SH-SY5Y (cell line): ENCODE measurements around the gene RNF121.

Experiments used
- GATA2 ChIP-seq: IDR thresholded peaks from 2 replicates; pipeline ENCODE4 v1.6.1; 2011; ENCODE audit warnings: mild to moderate bottlenecking, low read depth, low read length
- GATA3 ChIP-seq: IDR thresholded peaks from 2 replicates; pipeline ENCODE4 v1.6.1; 2011; ENCODE audit warnings: low read depth, mild to moderate bottlenecking, low read length, moderate library complexity

DNA sequence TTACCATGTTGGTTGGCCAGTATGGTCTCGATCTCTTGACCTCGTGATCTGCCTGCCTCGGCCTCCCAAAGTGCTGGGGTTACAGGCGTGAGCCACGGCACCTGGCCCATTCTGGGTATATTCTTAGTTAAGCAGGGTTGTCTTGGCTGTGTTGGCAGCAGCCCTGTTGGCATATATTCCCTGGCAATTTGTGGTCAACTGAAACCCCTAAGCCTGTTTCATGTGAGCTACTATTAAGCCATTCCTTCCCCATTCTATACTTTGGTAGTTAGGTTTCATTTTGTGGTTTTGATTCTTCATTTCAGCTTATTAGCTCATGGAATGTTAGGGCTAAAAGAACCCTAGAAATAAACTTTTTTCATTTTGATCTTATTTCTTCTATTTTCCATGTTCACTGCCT is 47.7 kb downstream of the RNF121 start:
- TF ChIP-seq GATA3, result no peak
- no peak for TF ChIP-seq GATA2
